Transverse colon (tissue), 3 donors: ENCODE data around the gene ZFP92.

Experiments
- CTCF ChIP-seq, 5 experiments: fragments of 200-600 bp in 3 of 5; fragments of 450-650 bp in 2 of 5; sonication (generic) in 3 of 5; IDR thresholded peaks; 1 replicate in 2 of 5; 2 replicates in 3 of 5; pipeline ENCODE4 v1.5.1; 2016 to 2017; ENCODE audit warnings: antibody characterized with exemption in 5 of 5, inconsistent platforms in 3 of 5, mild to moderate bottlenecking in 2 of 5, moderate library complexity in 1 of 5
- POLR2A ChIP-seq: fragments of 450-650 bp; IDR thresholded peaks from one replicate; pipeline ENCODE4 v1.6.1; 2016; ENCODE audit warnings: antibody characterized with exemption, mild to moderate bottlenecking, moderate library complexity

GRCh38 chrX:153450949-153451277 is 39.6 kb downstream of the ZFP92 start:
- TF ChIP-seq CTCF (IDR thresholded peaks at IDR 0.05) (no peak), POLR2A (no peak)
